ENCODE data around the gene KCNG4.
"Not testable (repeated sequence)": the region's sequence is repeated elsewhere in the genome, so short reads cannot be mapped to it uniquely, and the experiment has no call there.

KCNG4 gene

GRCh38 chr16:84233748-84234147 is 6.1 kb downstream of the KCNG4 start:
- no peak for DNase-seq

GRCh38 chr16:84232969-84233368 is 6.8 kb downstream of the KCNG4 start:
- DNase-seq = no peak

GRCh38 chr16:84232060-84232459 is 7.8 kb downstream of the KCNG4 start:
- DNase-seq = no peak

- no peak for DNase-seq
Measured at GRCh38 chr16:84229471-84229870, 10.3 kb downstream of the KCNG4 start.

GRCh38 chr16:84228256-84228838 is 11.5 kb downstream of the KCNG4 start:
- DNase-seq = no peak

GRCh38 chr16:84227548-84227947 is 12.3 kb downstream of the KCNG4 start:
- DNase-seq = no peak

- no peak for DNase-seq
Measured at GRCh38 chr16:84226026-84226425, 13.8 kb downstream of the KCNG4 start.

GRCh38 chr16:84225571-84225970 is 14.2 kb downstream of the KCNG4 start:
- DNase-seq = no peak

- DNase-seq = no peak
Measured at GRCh38 chr16:84225126-84225525, 14.7 kb downstream of the KCNG4 start.

- no peak for DNase-seq
Measured at GRCh38 chr16:84224554-84224953, 15.3 kb downstream of the KCNG4 start.

- no peak for DNase-seq
Measured at GRCh38 chr16:84223456-84223855, 16.4 kb downstream of the KCNG4 start.

- no peak for DNase-seq
Measured at GRCh38 chr16:84220851-84221250, 19.0 kb downstream of the KCNG4 start.

- DNase-seq = no peak
Measured at GRCh38 chr16:84218956-84219355, 20.9 kb downstream of the KCNG4 start.

GRCh38 chr16:84218176-84218823 is 21.5 kb downstream of the KCNG4 start:
- DNase-seq = no peak

- not testable (repeated sequence) for DNase-seq
Measured at GRCh38 chr16:84216144-84216543, 23.7 kb downstream of the KCNG4 start.

GRCh38 chr16:84215531-84215930 is 24.3 kb downstream of the KCNG4 start:
- no peak for DNase-seq

GRCh38 chr16:84214451-84215066 is 25.3 kb downstream of the KCNG4 start:
- no peak for DNase-seq

GRCh38 chr16:84212631-84213030 is 27.2 kb downstream of the KCNG4 start:
- no peak for DNase-seq

GRCh38 chr16:84212154-84212553 is 27.7 kb downstream of the KCNG4 start:
- DNase-seq = no peak

- no peak for DNase-seq
Measured at GRCh38 chr16:84209989-84210388, 29.8 kb downstream of the KCNG4 start.

- DNase-seq = no peak
Measured at GRCh38 chr16:84207879-84208278, 31.9 kb downstream of the KCNG4 start.

- no peak for DNase-seq
Measured at GRCh38 chr16:84207251-84207650, 32.6 kb downstream of the KCNG4 start.

- no peak for DNase-seq
Measured at GRCh38 chr16:84205976-84206691, 33.7 kb downstream of the KCNG4 start.

GRCh38 chr16:84205123-84205522 is 34.7 kb downstream of the KCNG4 start:
- not testable (repeated sequence) for DNase-seq
